HEK293T (cell line): ENCODE data around the gene ZSWIM9.

Experiments
- ARNT ChIP-seq: fragments of 450-650 bp; IDR thresholded peaks from 2 replicates; pipeline ENCODE4 v1.6.1; 2017; ENCODE audit warnings: mild to moderate bottlenecking
- ELF4 ChIP-seq: fragments of 450-650 bp; IDR thresholded peaks from 2 replicates; pipeline ENCODE4 v1.6.1; 2017; ENCODE audit warnings: antibody characterized with exemption
- FOXA1 ChIP-seq: fragments of 450-650 bp; IDR thresholded peaks from 2 replicates; pipeline ENCODE4 v1.6.1; 2016; ENCODE audit warnings: mild to moderate bottlenecking
- FOXK2 ChIP-seq: fragments of 450-650 bp; IDR thresholded peaks from 2 replicates; pipeline ENCODE4 v1.6.1; 2016; ENCODE audit warnings: mild to moderate bottlenecking
- FOXM1 ChIP-seq: fragments of 450-650 bp; IDR thresholded peaks from 2 replicates; pipeline ENCODE4 v1.6.1; 2017; ENCODE audit warnings: mild to moderate bottlenecking, borderline replicate concordance
- LEF1 ChIP-seq: fragments of 450-650 bp; IDR thresholded peaks from 2 replicates; pipeline ENCODE4 v1.6.1; 2017; ENCODE audit warnings: mild to moderate bottlenecking, borderline replicate concordance
- NFRKB ChIP-seq: fragments of 450-650 bp; IDR thresholded peaks from 2 replicates; pipeline ENCODE4 v1.6.1; 2016; ENCODE audit warnings: mild to moderate bottlenecking, moderate library complexity
- SP1 ChIP-seq: fragments of 450-650 bp; IDR thresholded peaks from 2 replicates; pipeline ENCODE4 v1.6.1; 2017
- TARDBP ChIP-seq: fragments of 450-650 bp; IDR thresholded peaks from 2 replicates; pipeline ENCODE4 v1.6.1; 2016

DNA sequence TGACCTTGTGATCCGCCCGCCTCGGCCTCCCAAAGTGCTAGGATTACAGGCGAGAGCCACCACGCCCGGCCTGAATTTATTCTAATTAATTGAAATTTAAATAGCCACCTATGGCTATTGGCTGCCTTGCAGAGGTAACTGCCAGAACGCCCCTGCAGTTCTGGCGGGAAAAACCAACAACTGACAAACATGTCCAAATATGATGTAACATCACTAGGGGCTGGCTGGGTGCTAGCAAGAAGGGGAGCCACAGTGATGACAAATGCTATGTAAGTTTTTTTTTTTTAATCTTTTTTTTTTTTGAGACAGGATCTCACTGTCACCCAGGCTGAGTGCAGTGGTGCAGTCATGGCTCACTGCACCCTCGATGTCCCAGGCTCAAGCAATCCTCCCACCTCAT is 12.9 kb downstream of the ZSWIM9 start:
- TF ChIP-seq ARNT (no peak), LEF1 (no peak), FOXK2 (no peak), FOXA1 (no peak), FOXM1 (no peak), NFRKB (no peak), ELF4 (no peak), SP1 (no peak), TARDBP (no peak)
